ES-I3 (cell line): ENCODE results near the gene ARHGAP15.

Experiments
- H3K36me3 ChIP-seq: 2 replicates; pipeline ENCODE4 v1.6.1; 2013; ENCODE audit warnings: mild to moderate bottlenecking, low read length, control low read depth, moderate library complexity; ENCODE audit not compliant: insufficient read depth
- H3K4me1 ChIP-seq: 2 replicates; pipeline ENCODE4 v1.6.1; 2013; ENCODE audit warnings: mild to moderate bottlenecking, control low read depth, low read length; ENCODE audit not compliant: insufficient read depth
- H3K9ac ChIP-seq: 2 replicates; pipeline ENCODE4 v1.6.1; 2013; ENCODE audit warnings: low read depth, mild to moderate bottlenecking, low read length, moderate library complexity
- H3K9me3 ChIP-seq: 2 replicates; pipeline ENCODE4 v1.6.1; 2013; ENCODE audit warnings: mild to moderate bottlenecking, low read length, moderate library complexity; ENCODE audit not compliant: control insufficient read depth, insufficient read depth

The ARHGAP15 gene

GRCh38 chr2:143209570-143210445, 80.6 kb downstream of the ARHGAP15 start:
- Histone ChIP-seq H3K9ac (no peak overlapping the region), H3K36me3 (no peaks in the 10 kb centered on the region), H3K4me1 (no peaks in the 10 kb centered on the region), H3K9me3 (no peaks in the 10 kb centered on the region)

- no peaks in the 10 kb centered on the region for H3K36me3 ChIP-seq
- no peaks in the 10 kb centered on the region for H3K4me1 ChIP-seq
- no peaks in the 10 kb centered on the region for H3K9me3 ChIP-seq
- no peak overlapping the region for H3K9ac ChIP-seq
These were observed 81.2 kb downstream of the ARHGAP15 start for GRCh38 chr2:143210446-143210819.

- Histone ChIP-seq H3K9me3 (no peaks in the 10 kb centered on the region), H3K4me1 (no peaks in the 10 kb centered on the region), H3K9ac (no peak overlapping the region), H3K36me3 (no peaks in the 10 kb centered on the region)
These were observed 88.4 kb downstream of the ARHGAP15 start for GRCh38 chr2:143217512-143218115.

GRCh38 chr2:143218621-143219020, 89.4 kb downstream of the ARHGAP15 start:
- Histone ChIP-seq H3K4me1 (no peaks in the 10 kb centered on the region), H3K36me3 (no peaks in the 10 kb centered on the region), H3K9ac (no peak overlapping the region), H3K9me3 (no peaks in the 10 kb centered on the region)

- Histone ChIP-seq H3K4me1 (no peaks in the 10 kb centered on the region), H3K36me3 (no peaks in the 10 kb centered on the region), H3K9me3 (no peaks in the 10 kb centered on the region)
These were observed 90.0 kb downstream of the ARHGAP15 start for GRCh38 chr2:143219266-143219665.

GRCh38 chr2:143223556-143223955, 94.3 kb downstream of the ARHGAP15 start:
- Histone ChIP-seq H3K9ac (no peak overlapping the region), H3K9me3 (no peaks in the 10 kb centered on the region), H3K4me1 (no peaks in the 10 kb centered on the region), H3K36me3 (no peaks in the 10 kb centered on the region)

More at GRCh38 chr2:143219266-143219665, 90.0 kb downstream of the ARHGAP15 start:
- H3K9ac ChIP-seq = no peak overlapping the region

GRCh38 chr2:143225931-143226330, 96.7 kb downstream of the ARHGAP15 start:
- Histone ChIP-seq H3K36me3 (no peaks in the 10 kb centered on the region), H3K9ac (no peak overlapping the region), H3K4me1 (peaks cover 10% of the 10 kb centered on the region; the same call in 1 of the 2 replicates), H3K9me3 (no peaks in the 10 kb centered on the region)

- H3K9me3 ChIP-seq = no peaks in the 10 kb centered on the region
- no peaks in the 10 kb centered on the region for H3K36me3 ChIP-seq
- peaks cover 10% of the 10 kb centered on the region; the same call in 1 of the 2 replicates for H3K4me1 ChIP-seq
- no peak overlapping the region for H3K9ac ChIP-seq
These were observed 97.7 kb downstream of the ARHGAP15 start for GRCh38 chr2:143226714-143227541.

- no peak overlapping the region for H3K9ac ChIP-seq
- no peaks in the 10 kb centered on the region for H3K36me3 ChIP-seq
- H3K4me1 ChIP-seq = peaks cover 10% of the 10 kb centered on the region; the same call in 1 of the 2 replicates
- no peaks in the 10 kb centered on the region for H3K9me3 ChIP-seq
These were observed 100.2 kb downstream of the ARHGAP15 start for GRCh38 chr2:143229411-143229810.

GRCh38 chr2:143229952-143230351, 100.7 kb downstream of the ARHGAP15 start:
- Histone ChIP-seq H3K9me3 (no peaks in the 10 kb centered on the region), H3K4me1 (peaks cover 10% of the 10 kb centered on the region; the same call in 1 of the 2 replicates), H3K9ac (no peak overlapping the region), H3K36me3 (no peaks in the 10 kb centered on the region)

GRCh38 chr2:143230506-143231253, 101.5 kb downstream of the ARHGAP15 start:
- no peak overlapping the region for H3K9ac ChIP-seq

GRCh38 chr2:143231254-143231645, 102.0 kb downstream of the ARHGAP15 start:
- Histone ChIP-seq H3K9me3 (no peaks in the 10 kb centered on the region), H3K36me3 (no peaks in the 10 kb centered on the region), H3K9ac (no peak overlapping the region), H3K4me1 (peaks cover 10% of the 10 kb centered on the region; the same call in 1 of the 2 replicates)

More at GRCh38 chr2:143230506-143231253, 101.5 kb downstream of the ARHGAP15 start:
- Histone ChIP-seq H3K36me3 (no peaks in the 10 kb centered on the region), H3K9me3 (no peaks in the 10 kb centered on the region), H3K4me1 (peaks cover 10% of the 10 kb centered on the region; the same call in 1 of the 2 replicates)

- H3K9ac ChIP-seq = no peak overlapping the region
- no peaks in the 10 kb centered on the region for H3K9me3 ChIP-seq
- peaks cover 17% of the 10 kb centered on the region for H3K4me1 ChIP-seq
- no peaks in the 10 kb centered on the region for H3K36me3 ChIP-seq
These were observed 108.0 kb downstream of the ARHGAP15 start for GRCh38 chr2:143237146-143237777.
